GM18861 (cell line): ENCODE data around the gene EIF2B5.

Source experiments
- ATAC-seq: cut with Tn5 transposase; IDR thresholded peaks from one replicate; pipeline ENCODE4 v1.9.1; 2021; ENCODE audit not compliant: unreplicated experiment

The EIF2B5 gene

GRCh38 chr3:184193991-184194539 lies 58.9 kb downstream of the EIF2B5 start:
- ATAC-seq, result no peak
